ENCODE data around the gene ABCC11. TPM values are rescaled to one million over a fixed set of nuclear protein-coding genes. Genes with fewer than 3 reads are reported as not detected.
"Not testable (repeated sequence)": the region's sequence is repeated elsewhere in the genome, so short reads cannot be mapped to it uniquely, and the experiment has no call there.

Gene ABCC11
- polyA plus RNA-seq, 1 donor, result 0.20 TPM

- no peak for DNase-seq
Observed at GRCh38 chr16:48250520-48251278, 3.4 kb upstream of the ABCC11 start.

GRCh38 chr16:48246066-48246465, 1.3 kb downstream of the ABCC11 start:
- DNase-seq, result no peak

GRCh38 chr16:48244863-48245195, 2.5 kb downstream of the ABCC11 start:
- DNase-seq, result no peak

- DNase-seq, result peak; percentile 90
Observed at GRCh38 chr16:48244080-48244862, 3.1 kb downstream of the ABCC11 start, which contains the start of gene LONP2. Gene LONP2 (plus strand): TSS chr16:48244300. CDS start chr16:48244389, 89 bp downstream.

GRCh38 chr16:48240147-48240546, 7.2 kb downstream of the ABCC11 start:
- DNase-seq, result not testable (repeated sequence)

- no peak for DNase-seq
Observed at GRCh38 chr16:48236286-48236685, 11.1 kb downstream of the ABCC11 start.

GRCh38 chr16:48235556-48236136, 11.7 kb downstream of the ABCC11 start:
- DNase-seq, result no peak

- no peak for DNase-seq
Observed at GRCh38 chr16:48235058-48235555, 12.2 kb downstream of the ABCC11 start.

GRCh38 chr16:48234630-48235029, 12.7 kb downstream of the ABCC11 start:
- DNase-seq, result no peak

GRCh38 chr16:48232493-48233040, 14.8 kb downstream of the ABCC11 start:
- DNase-seq, result no peak

GRCh38 chr16:48231727-48232492, 15.4 kb downstream of the ABCC11 start:
- peak; percentile 4 for DNase-seq

- DNase-seq, result no peak
Observed at GRCh38 chr16:48225456-48225855, 21.9 kb downstream of the ABCC11 start.

GRCh38 chr16:48223490-48223889, 23.8 kb downstream of the ABCC11 start:
- no peak for DNase-seq

GRCh38 chr16:48220891-48221290, 26.4 kb downstream of the ABCC11 start:
- DNase-seq, result no peak

GRCh38 chr16:48218473-48218872, 28.9 kb downstream of the ABCC11 start:
- no peak for DNase-seq

- no peak for DNase-seq
Observed at GRCh38 chr16:48217708-48218107, 29.6 kb downstream of the ABCC11 start.

- DNase-seq, result no peak
Observed at GRCh38 chr16:48215738-48216137, 31.6 kb downstream of the ABCC11 start.

- DNase-seq, result no peak
Observed at GRCh38 chr16:48212033-48212432, 35.3 kb downstream of the ABCC11 start.

GRCh38 chr16:48210747-48211146, 36.6 kb downstream of the ABCC11 start:
- no peak for DNase-seq

GRCh38 chr16:48206594-48207242, 40.6 kb downstream of the ABCC11 start:
- no peak for DNase-seq

- DNase-seq, result no peak
Observed at GRCh38 chr16:48204825-48205151, 42.6 kb downstream of the ABCC11 start.

All from left kidney (tissue), 2 donors.